ENCODE measurements around the gene ZNF648. TPM values are rescaled to one million over a fixed set of nuclear protein-coding genes. Genes with fewer than 3 reads are reported as not detected.

The ZNF648 gene
- total RNA-seq, 1 donor, result not detected

- no peaks in the 10 kb centered on the region for H3K9me3 ChIP-seq (ENCODE audit: low read depth, low read length)
- H3K79me2 ChIP-seq (ENCODE audit: insufficient read depth, low read length), result no peaks in the 10 kb centered on the region
- H3K4me3 ChIP-seq (ENCODE audit: insufficient read depth, low read length), result no peak overlapping the region
- no peak for DNase-seq (ENCODE audit: insufficient read length, low spot score, missing footprints)
- no peak overlapping the region for H3K4me2 ChIP-seq (ENCODE audit: insufficient read depth, low read length)
- no peaks in the 10 kb centered on the region for H3K27me3 ChIP-seq (ENCODE audit: insufficient read depth, low read length)
- no peak overlapping the region for H2AFZ ChIP-seq (ENCODE audit: low read length)
- H4K20me1 ChIP-seq (ENCODE audit: insufficient read depth, low read length), result no peaks in the 10 kb centered on the region
- no peaks in the 10 kb centered on the region for H3K4me1 ChIP-seq (ENCODE audit: insufficient read depth, low read length)
- H3K36me3 ChIP-seq (ENCODE audit: insufficient read depth, low read length), result no peaks in the 10 kb centered on the region
- no peak overlapping the region for H3K27ac ChIP-seq (ENCODE audit: low read depth, low read length)
- TF ChIP-seq, protein P1, sequence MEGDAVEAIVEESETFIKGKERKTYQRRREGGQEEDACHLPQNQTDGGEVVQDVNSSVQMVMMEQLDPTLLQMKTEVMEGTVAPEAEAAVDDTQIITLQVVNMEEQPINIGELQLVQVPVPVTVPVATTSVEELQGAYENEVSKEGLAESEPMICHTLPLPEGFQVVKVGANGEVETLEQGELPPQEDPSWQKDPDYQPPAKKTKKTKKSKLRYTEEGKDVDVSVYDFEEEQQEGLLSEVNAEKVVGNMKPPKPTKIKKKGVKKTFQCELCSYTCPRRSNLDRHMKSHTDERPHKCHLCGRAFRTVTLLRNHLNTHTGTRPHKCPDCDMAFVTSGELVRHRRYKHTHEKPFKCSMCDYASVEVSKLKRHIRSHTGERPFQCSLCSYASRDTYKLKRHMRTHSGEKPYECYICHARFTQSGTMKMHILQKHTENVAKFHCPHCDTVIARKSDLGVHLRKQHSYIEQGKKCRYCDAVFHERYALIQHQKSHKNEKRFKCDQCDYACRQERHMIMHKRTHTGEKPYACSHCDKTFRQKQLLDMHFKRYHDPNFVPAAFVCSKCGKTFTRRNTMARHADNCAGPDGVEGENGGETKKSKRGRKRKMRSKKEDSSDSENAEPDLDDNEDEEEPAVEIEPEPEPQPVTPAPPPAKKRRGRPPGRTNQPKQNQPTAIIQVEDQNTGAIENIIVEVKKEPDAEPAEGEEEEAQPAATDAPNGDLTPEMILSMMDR (IDR thresholded peaks at IDR 0.05; ENCODE audit: extremely low read depth, low read depth, low read length), result no peak
These were observed 4.7 kb downstream of the ZNF648 start for GRCh38 chr1:182056601-182057366.

- Histone ChIP-seq H3K4me1 (ENCODE audit: insufficient read depth, low read length) (no peaks in the 10 kb centered on the region), H3K27me3 (ENCODE audit: insufficient read depth, low read length) (no peaks in the 10 kb centered on the region)
- TF ChIP-seq, protein P1 (IDR thresholded peaks at IDR 0.05; ENCODE audit: extremely low read depth, low read depth, low read length), result peak; percentile 39
These were observed 6.7 kb downstream of the ZNF648 start for GRCh38 chr1:182054698-182055326.

DNA sequence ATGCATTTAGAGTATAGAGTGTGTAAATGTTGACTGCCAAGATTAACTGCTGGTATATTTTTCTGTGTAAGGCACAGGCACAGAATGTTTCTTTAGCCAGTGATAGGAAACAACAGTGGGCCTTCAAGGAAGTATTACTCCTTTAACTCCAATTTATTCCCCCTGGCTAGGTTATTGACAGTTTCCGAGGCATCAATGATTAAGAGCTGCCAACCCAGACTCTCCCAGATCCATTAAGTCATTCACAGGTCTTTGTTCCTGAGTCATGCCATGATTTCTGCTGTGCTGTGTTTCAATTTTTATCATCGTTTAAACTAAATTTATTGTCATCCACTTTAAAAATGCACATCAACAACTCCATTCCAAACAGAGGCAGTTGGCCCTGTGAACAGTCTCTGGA is 9.2 kb downstream of the ZNF648 start:
- Histone ChIP-seq H3K4me3 (ENCODE audit: insufficient read depth, low read length) (no peak overlapping the region), H3K27me3 (ENCODE audit: insufficient read depth, low read length) (no peaks in the 10 kb centered on the region), H3K27ac (ENCODE audit: low read depth, low read length) (no peak overlapping the region), H3K4me2 (ENCODE audit: insufficient read depth, low read length) (no peak overlapping the region), H2AFZ (ENCODE audit: low read length) (no peak overlapping the region), H4K20me1 (ENCODE audit: insufficient read depth, low read length) (no peaks in the 10 kb centered on the region), H3K9me3 (ENCODE audit: low read depth, low read length) (no peaks in the 10 kb centered on the region), H3K36me3 (ENCODE audit: insufficient read depth, low read length) (no peaks in the 10 kb centered on the region), H3K4me1 (ENCODE audit: insufficient read depth, low read length) (no peaks in the 10 kb centered on the region), H3K79me2 (ENCODE audit: insufficient read depth, low read length) (no peaks in the 10 kb centered on the region)
- no peak for DNase-seq (ENCODE audit: insufficient read length, low spot score, missing footprints)
- TF ChIP-seq, protein P1 (IDR thresholded peaks at IDR 0.05; ENCODE audit: extremely low read depth, low read depth, low read length), result no peak

More at GRCh38 chr1:182054698-182055326, 6.7 kb downstream of the ZNF648 start:
- H3K4me2 ChIP-seq (ENCODE audit: insufficient read depth, low read length), result no peak overlapping the region
- H3K79me2 ChIP-seq (ENCODE audit: insufficient read depth, low read length), result no peaks in the 10 kb centered on the region
- no peak for DNase-seq (ENCODE audit: insufficient read length, low spot score, missing footprints)
- H3K4me3 ChIP-seq (ENCODE audit: insufficient read depth, low read length), result no peak overlapping the region
- H3K9me3 ChIP-seq (ENCODE audit: low read depth, low read length), result no peaks in the 10 kb centered on the region
- no peak overlapping the region for H2AFZ ChIP-seq (ENCODE audit: low read length)
- H3K27ac ChIP-seq (ENCODE audit: low read depth, low read length), result no peak overlapping the region
- no peaks in the 10 kb centered on the region for H4K20me1 ChIP-seq (ENCODE audit: insufficient read depth, low read length)
- H3K36me3 ChIP-seq (ENCODE audit: insufficient read depth, low read length), result no peaks in the 10 kb centered on the region

DNA sequence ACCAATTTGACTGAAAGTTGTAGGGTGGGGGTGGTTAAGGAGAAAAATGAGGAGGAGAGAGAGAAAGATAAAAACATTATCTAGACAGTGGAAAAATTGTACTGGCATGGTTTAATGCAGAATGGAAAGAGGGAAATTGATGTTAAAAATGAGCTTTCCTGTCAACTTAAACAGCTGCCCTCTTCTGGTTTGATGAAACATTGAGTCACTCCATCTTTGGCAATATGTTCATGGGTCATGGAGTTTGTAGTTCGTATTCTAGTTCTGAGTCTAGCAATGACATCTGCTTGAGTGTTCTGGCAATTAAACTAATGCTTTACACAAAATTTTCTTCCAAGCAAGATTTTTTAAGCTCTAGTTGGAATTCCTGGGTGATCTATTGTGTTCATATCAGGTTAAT is 9.6 kb downstream of the ZNF648 start:
- H3K4me1 ChIP-seq (ENCODE audit: insufficient read depth, low read length), result no peaks in the 10 kb centered on the region
- no peaks in the 10 kb centered on the region for H3K27me3 ChIP-seq (ENCODE audit: insufficient read depth, low read length)
- no peak for DNase-seq (ENCODE audit: insufficient read length, low spot score, missing footprints)
- no peak overlapping the region for H2AFZ ChIP-seq (ENCODE audit: low read length)
- no peak overlapping the region for H3K4me2 ChIP-seq (ENCODE audit: insufficient read depth, low read length)
- no peak overlapping the region for H3K27ac ChIP-seq (ENCODE audit: low read depth, low read length)
- H4K20me1 ChIP-seq (ENCODE audit: insufficient read depth, low read length), result no peaks in the 10 kb centered on the region
- TF ChIP-seq, protein P1 (IDR thresholded peaks at IDR 0.05; ENCODE audit: extremely low read depth, low read depth, low read length), result no peak
- H3K4me3 ChIP-seq (ENCODE audit: insufficient read depth, low read length), result no peak overlapping the region
- no peaks in the 10 kb centered on the region for H3K79me2 ChIP-seq (ENCODE audit: insufficient read depth, low read length)
- H3K9me3 ChIP-seq (ENCODE audit: low read depth, low read length), result no peaks in the 10 kb centered on the region
- H3K36me3 ChIP-seq (ENCODE audit: insufficient read depth, low read length), result no peaks in the 10 kb centered on the region

Measured in osteoblast (primary cell).